ENCODE measurements around the gene FBXL20. TPM values are rescaled to one million over a fixed set of nuclear protein-coding genes. Genes with fewer than 3 reads are reported as not detected.

FBXL20 gene
- total and polyA plus RNA-seq, 2 donors (not counting 3 experiments of a cell fraction or from before 2014, with no cell fraction given): 4.6 to 18.0 TPM

DNA sequence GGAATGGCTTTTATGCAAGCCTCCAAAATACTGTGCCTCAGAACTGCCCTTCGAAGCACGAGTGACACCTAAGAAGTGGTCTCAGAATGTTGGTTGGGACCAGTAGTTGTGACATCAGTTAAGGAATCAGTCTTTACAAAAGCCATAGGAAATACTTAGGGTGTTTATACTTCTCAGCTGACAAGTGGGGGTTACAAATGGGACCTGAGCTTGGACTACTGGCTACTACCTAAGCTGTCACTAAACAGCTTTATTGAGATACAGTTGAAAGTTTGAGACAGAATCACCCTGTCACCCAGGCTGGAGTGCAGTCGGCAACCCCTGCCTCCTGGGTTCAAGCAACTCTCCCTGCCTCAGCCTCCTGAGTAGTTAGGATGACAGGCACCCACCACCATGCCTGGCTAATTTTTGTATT, 196.3 kb downstream of the FBXL20 start:
- ChIA-PET CTCF (interaction anchor here (0.7 to 9.6 kb wide), 6 partner anchors 13 to 418 kb away, joined by 3 to 420 read pairs (median 4); partner anchors contain the start of gene ARL5C), POLR2A (interaction anchor here (0.5 to 1.3 kb wide), 3 partner anchors 39 to 380 kb away, joined by 5 to 8 read pairs (median 6); no protein-coding TSS in a partner anchor)
- no peak overlapping the region for H3K9ac ChIP-seq (replicated peaks; ENCODE audit: extremely low read depth, insufficient read depth, low read length)
- H3K4me2 ChIP-seq (ENCODE audit: insufficient read depth, low read length): no peak overlapping the region
- H3K27ac ChIP-seq (ENCODE audit: insufficient read depth, low read depth, low read length): no peak overlapping the region
- no peak overlapping the region for H3K4me3 ChIP-seq (replicated peaks in 1 of 3; ENCODE audit: insufficient read depth in 1 of 3, low read depth in 1 of 3, low read length in 3 of 3)
- no peaks in the 10 kb centered on the region for H3K9me3 ChIP-seq (replicated peaks; ENCODE audit: control insufficient read depth, insufficient read depth, low read length)
- H2AFZ ChIP-seq (ENCODE audit: low read depth, low read length): no peak overlapping the region
- no peaks in the 10 kb centered on the region for H4K20me1 ChIP-seq (replicated peaks; ENCODE audit: control insufficient read depth, extremely low read depth, insufficient read depth, low read length)
- peaks cover 18 to 32% of the 10 kb centered on the region in 2 experiments for H3K36me3 ChIP-seq (ENCODE audit: control insufficient read depth in 2 of 2, extremely low read depth in 1 of 2, insufficient read depth in 2 of 2, low read length in 2 of 2)
- BruUV-seq (replicated peaks): no TSS peak
- H3K27me3 ChIP-seq (ENCODE audit: control insufficient read depth in 2 of 2, insufficient read depth in 2 of 2, low read length in 2 of 2): no peaks in the 10 kb centered on the region
- FAIRE-seq (no peak), DNase-seq (ENCODE audit: low read depth, low spot score) (no peak)
- H3K9me1 ChIP-seq (replicated peaks; ENCODE audit: control insufficient read depth, extremely low read depth, insufficient read depth, low read length): no peaks in the 10 kb centered on the region
- peaks cover 26% of the 10 kb centered on the region for H3K79me2 ChIP-seq (ENCODE audit: control insufficient read depth, insufficient read depth, low read length)
- peak; percentile 49 for TF ChIP-seq POLR2A (IDR thresholded peaks at IDR 0.05; ENCODE audit: low read depth, low read length)
- TF ChIP-seq GATA2 (IDR thresholded peaks at IDR 0.05; ENCODE audit: insufficient read depth, insufficient read length, low read depth, low read length): no peak
- no peak for TF ChIP-seq JUN (IDR thresholded peaks at IDR 0.05; ENCODE audit: borderline replicate concordance, insufficient read depth, insufficient read length, low read depth)
- TF ChIP-seq, protein P1, sequence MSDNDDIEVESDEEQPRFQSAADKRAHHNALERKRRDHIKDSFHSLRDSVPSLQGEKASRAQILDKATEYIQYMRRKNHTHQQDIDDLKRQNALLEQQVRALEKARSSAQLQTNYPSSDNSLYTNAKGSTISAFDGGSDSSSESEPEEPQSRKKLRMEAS (IDR thresholded peaks at IDR 0.05; ENCODE audit: insufficient read depth, insufficient read length): no peak
- no peak for TF ChIP-seq EZH2 (IDR thresholded peaks at IDR 0.05; ENCODE audit: borderline replicate concordance, low read depth, low read length, severe bottlenecking)
- TF ChIP-seq, protein P2, sequence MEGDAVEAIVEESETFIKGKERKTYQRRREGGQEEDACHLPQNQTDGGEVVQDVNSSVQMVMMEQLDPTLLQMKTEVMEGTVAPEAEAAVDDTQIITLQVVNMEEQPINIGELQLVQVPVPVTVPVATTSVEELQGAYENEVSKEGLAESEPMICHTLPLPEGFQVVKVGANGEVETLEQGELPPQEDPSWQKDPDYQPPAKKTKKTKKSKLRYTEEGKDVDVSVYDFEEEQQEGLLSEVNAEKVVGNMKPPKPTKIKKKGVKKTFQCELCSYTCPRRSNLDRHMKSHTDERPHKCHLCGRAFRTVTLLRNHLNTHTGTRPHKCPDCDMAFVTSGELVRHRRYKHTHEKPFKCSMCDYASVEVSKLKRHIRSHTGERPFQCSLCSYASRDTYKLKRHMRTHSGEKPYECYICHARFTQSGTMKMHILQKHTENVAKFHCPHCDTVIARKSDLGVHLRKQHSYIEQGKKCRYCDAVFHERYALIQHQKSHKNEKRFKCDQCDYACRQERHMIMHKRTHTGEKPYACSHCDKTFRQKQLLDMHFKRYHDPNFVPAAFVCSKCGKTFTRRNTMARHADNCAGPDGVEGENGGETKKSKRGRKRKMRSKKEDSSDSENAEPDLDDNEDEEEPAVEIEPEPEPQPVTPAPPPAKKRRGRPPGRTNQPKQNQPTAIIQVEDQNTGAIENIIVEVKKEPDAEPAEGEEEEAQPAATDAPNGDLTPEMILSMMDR (IDR thresholded peaks at IDR 0.05; ENCODE audit: extremely low read depth in 1 of 2, insufficient read depth in 1 of 2, low read depth in 1 of 2, low read length in 2 of 2): no peak
- no peak for TF ChIP-seq FOS (IDR thresholded peaks at IDR 0.05; ENCODE audit: borderline replicate concordance, insufficient read depth, low read length)
- TF ChIP-seq POLR2AphosphoS5 (IDR thresholded peaks at IDR 0.05; ENCODE audit: insufficient read depth, low read depth, low read length): no peak
- peaks cover 23% of the 10 kb centered on the region for H3K4me1 ChIP-seq (ENCODE audit: control insufficient read depth, extremely low read depth, insufficient read depth, low read length)
- intact Hi-C loops (cut with micrococcal nuclease) (no loop called here), dilution Hi-C loops (cut with MboI; ENCODE audit: extremely low pct_ligation_motif_present, low sequenced_read_pairs) (no loop called here)

Measured in endothelial cell of umbilical vein (primary cell).